B cell (primary cell): ENCODE results near the gene PCIF1. TPM values are rescaled to one million over a fixed set of nuclear protein-coding genes. Genes with fewer than 3 reads are reported as not detected.

Experiments used
- ATAC-seq: fragments of 200-7000 bp; cut with Tn5 transposase; one replicate; pipeline ENCODE4 v1.10.0; 2021; ENCODE audit warnings: low read depth, mild to moderate bottlenecking, moderate number of reproducible peaks, moderate library complexity
- CTCF ChIA-PET: fragments of 350-600 bp; sonication (Branson Sonifier 250); formaldehyde crosslinking; loops from one replicate; lab custom pipeline; 2021; ENCODE audit warnings: antibody characterized with exemption, inconsistent platforms; lab: Charles Lee
- POLR2A ChIA-PET: fragments of 350-600 bp; sonication (Branson Sonifier 250); formaldehyde crosslinking; loops from one replicate; lab custom pipeline; 2021; ENCODE audit warnings: antibody characterized with exemption; lab: Charles Lee
- DNase-seq: peaks from one replicate; pipeline ENCODE4 v3.0.0; 2013
- H2AFZ ChIP-seq: 2 replicates; pipeline ENCODE4 v1.6.1; 2012; ENCODE audit warnings: mild to moderate bottlenecking, low read depth, low read length; ENCODE audit not compliant: insufficient read depth, poor library complexity, severe bottlenecking
- H3K27ac ChIP-seq, 2 donors: 1 replicate in 1 of 2; 2 replicates in 1 of 2; pipeline ENCODE4 v1.5.1; 2012 to 2013; ENCODE audit warnings: low read length in 2 of 2, mild to moderate bottlenecking in 2 of 2, moderate library complexity in 1 of 2
- H3K27me3 ChIP-seq, 4 experiments: fragments of 200-600 bp in 1 of 4; sonication (generic) in 1 of 4; replicated peaks in 1 of 4; 1 replicate in 2 of 4; 2 replicates in 2 of 4; pipeline versions ENCODE4 v1.6.1 to v1.7.0; 2013 to 2016; ENCODE audit warnings: low read length in 3 of 4, mild to moderate bottlenecking in 2 of 4, mixed read lengths in 1 of 4, moderate library complexity in 1 of 4; ENCODE audit not compliant: insufficient read depth in 4 of 4, control insufficient read depth in 3 of 4; ENCODE audit errors: control extremely low read depth in 1 of 4
- H3K36me3 ChIP-seq, 2 experiments: replicated peaks in 1 of 2; 1 replicate in 1 of 2; 2 replicates in 1 of 2; pipeline versions ENCODE4 v1.6.1 to v1.7.1; 2013; ENCODE audit warnings: low read length in 1 of 2; ENCODE audit not compliant: insufficient read depth in 2 of 2, control insufficient read depth in 1 of 2; ENCODE audit errors: control extremely low read depth in 1 of 2, extremely low read depth in 1 of 2
- H3K4me1 ChIP-seq, 2 donors: fragments of 200-600 bp in 1 of 2; sonication (generic) in 1 of 2; 1 replicate in 1 of 2; 2 replicates in 1 of 2; pipeline versions ENCODE4 v1.5.1 to v1.6.1; 2013 to 2017; ENCODE audit warnings: low read length in 2 of 2; ENCODE audit not compliant: control insufficient read depth in 2 of 2, insufficient read depth in 2 of 2
- H3K4me2 ChIP-seq: replicated peaks from 2 replicates; pipeline ENCODE3; 2012; ENCODE audit warnings: mild to moderate bottlenecking, low read depth, low read length; ENCODE audit not compliant: poor library complexity, severe bottlenecking
- H3K4me3 ChIP-seq, 5 experiments: fragments of 200-600 bp in 1 of 5; sonication (generic) in 1 of 5; 1 replicate in 3 of 5; 2 replicates in 2 of 5; pipeline versions ENCODE4 v1.5.1 to v1.7.0; 2011 to 2016; ENCODE audit warnings: low read length in 4 of 5, mild to moderate bottlenecking in 4 of 5, low read depth in 2 of 5, control low read depth in 1 of 5, moderate library complexity in 1 of 5; ENCODE audit not compliant: insufficient read depth in 1 of 5; ENCODE audit errors: control extremely low read depth in 1 of 5, extremely low read depth in 1 of 5
- H3K79me2 ChIP-seq: fragments of 200-600 bp; sonication (generic); one replicate; pipeline ENCODE4 v1.6.0; 2016; ENCODE audit warnings: low read length; ENCODE audit not compliant: control insufficient read depth, insufficient read depth
- H3K9ac ChIP-seq: fragments of 200-600 bp; sonication (generic); 2 replicates; pipeline ENCODE4 v1.6.1; 2017; ENCODE audit warnings: mild to moderate bottlenecking, low read length, moderate library complexity
- H3K9me3 ChIP-seq, 3 donors: one replicate each; pipeline versions ENCODE4 v1.6.1 to v1.7.1; 2013; ENCODE audit warnings: low read length in 2 of 3; ENCODE audit not compliant: control insufficient read depth in 2 of 3, insufficient read depth in 1 of 3; ENCODE audit errors: control extremely low read depth in 1 of 3
- H4K20me1 ChIP-seq: 2 replicates; pipeline ENCODE4 v1.6.0; 2012; ENCODE audit warnings: mild to moderate bottlenecking, low read length; ENCODE audit not compliant: insufficient read depth, control insufficient read depth, poor library complexity, severe bottlenecking
- H3K27ac Mint-ChIP-seq: one replicate; pipeline ENCODE4 v1.8.0; 2021; ENCODE audit warnings: mixed read lengths
- H3K27me3 Mint-ChIP-seq: one replicate; pipeline ENCODE4 v1.8.0; 2021; ENCODE audit warnings: mixed read lengths
- H3K4me1 Mint-ChIP-seq: one replicate; pipeline ENCODE4 v1.8.0; 2021; ENCODE audit warnings: mixed read lengths
- H3K4me3 Mint-ChIP-seq: one replicate; pipeline ENCODE4 v1.8.0; 2021; ENCODE audit warnings: mixed read lengths
- H3K9me3 Mint-ChIP-seq: one replicate; pipeline ENCODE4 v1.8.0; 2022; ENCODE audit warnings: mixed read lengths; ENCODE audit not compliant: insufficient read depth
- EZH2 ChIP-seq: IDR thresholded peaks from 2 replicates; pipeline ENCODE4 v1.6.1; 2012; ENCODE audit warnings: borderline replicate concordance, low read depth, mild to moderate bottlenecking, moderate library complexity, low read length; ENCODE audit not compliant: insufficient read depth, poor library complexity, severe bottlenecking
- WGBS: methylation state at CpG from one replicate; pipeline ENCODE4 v1.1.5; 2013; ENCODE audit warnings: missing lambda C conversion rate; ENCODE audit not compliant: insufficient coverage; 5-methylcytosine and 5-hydroxymethylcytosine counted together
- intact Hi-C: fragments of 100-400 bp; cut with micrococcal nuclease; formaldehyde crosslinking; loops from one replicate; pipeline ENCODE4 v1.10.0; 2022
- polyA plus RNA-seq: library from polyadenylated mRNA; depleted of rRNA; stranded (reverse); fragments of >200 nt; gene quantifications from 2 replicates; pipeline ENCODE4 v1.2.3, GENCODE V29; 2012
- total RNA-seq, 2 donors: library from RNA; stranded (reverse); fragments of 120-200 nt in 1 of 2; gene quantifications; 1 replicate in 1 of 2; 2 replicates in 1 of 2; pipeline versions ENCODE4 v1.2.3 to v1.2.4, GENCODE V29; 2013 to 2022
- TF ChIP-seq, protein P1 (sequence below): fragments of 200-600 bp; IDR thresholded peaks from one replicate; pipeline ENCODE4 v1.8.0; 2022; ENCODE audit warnings: antibody characterized with exemption, mild to moderate bottlenecking

Gene PCIF1
- total and polyA plus RNA-seq, 2 donors (not counting 1 experiment from before 2014, with no cell fraction given) = 74.2 to 79.2 TPM

- no peaks in the 10 kb centered on the region for H3K9me3 ChIP-seq
- H3K4me3 ChIP-seq = peak overlapping the region in 4 of 5 experiments; percentile 89 to 99 (median 93)
- 52% methylated on average over 4 of the region's 6 CpGs for WGBS
- peaks cover 32% of the 10 kb centered on the region for H3K4me1 Mint-ChIP-seq
- H3K79me2 ChIP-seq = peaks cover 39% of the 10 kb centered on the region
- H3K36me3 ChIP-seq = peaks cover 0 to 44% of the 10 kb centered on the region in 2 experiments
- peak overlapping the region; percentile 82 for H3K4me2 ChIP-seq
- ATAC-seq = no peak
- H3K9me3 Mint-ChIP-seq = no peaks in the 10 kb centered on the region
- ChIA-PET POLR2A (interaction anchor here (0.7 to 4.7 kb wide), 9 partner anchors 21 to 1389 kb away, joined by 3 to 62 read pairs (median 5); partner anchors contain the start of genes NEURL2 and PCIF1), CTCF (interaction anchor here (0.8 to 6.4 kb wide), 34 partner anchors 8 to 468 kb away, joined by 3 to 59 read pairs (median 4); partner anchors contain the start of genes CTSA, NEURL2, PCIF1 and ZSWIM1)
- DNase-seq = peak; percentile 60
- peak overlapping the region; percentile 93 for H3K4me3 Mint-ChIP-seq
- H3K9ac ChIP-seq = peak overlapping the region; percentile 100
- TF ChIP-seq EZH2 = no peak
- TF ChIP-seq, protein P1, sequence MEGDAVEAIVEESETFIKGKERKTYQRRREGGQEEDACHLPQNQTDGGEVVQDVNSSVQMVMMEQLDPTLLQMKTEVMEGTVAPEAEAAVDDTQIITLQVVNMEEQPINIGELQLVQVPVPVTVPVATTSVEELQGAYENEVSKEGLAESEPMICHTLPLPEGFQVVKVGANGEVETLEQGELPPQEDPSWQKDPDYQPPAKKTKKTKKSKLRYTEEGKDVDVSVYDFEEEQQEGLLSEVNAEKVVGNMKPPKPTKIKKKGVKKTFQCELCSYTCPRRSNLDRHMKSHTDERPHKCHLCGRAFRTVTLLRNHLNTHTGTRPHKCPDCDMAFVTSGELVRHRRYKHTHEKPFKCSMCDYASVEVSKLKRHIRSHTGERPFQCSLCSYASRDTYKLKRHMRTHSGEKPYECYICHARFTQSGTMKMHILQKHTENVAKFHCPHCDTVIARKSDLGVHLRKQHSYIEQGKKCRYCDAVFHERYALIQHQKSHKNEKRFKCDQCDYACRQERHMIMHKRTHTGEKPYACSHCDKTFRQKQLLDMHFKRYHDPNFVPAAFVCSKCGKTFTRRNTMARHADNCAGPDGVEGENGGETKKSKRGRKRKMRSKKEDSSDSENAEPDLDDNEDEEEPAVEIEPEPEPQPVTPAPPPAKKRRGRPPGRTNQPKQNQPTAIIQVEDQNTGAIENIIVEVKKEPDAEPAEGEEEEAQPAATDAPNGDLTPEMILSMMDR = peak; percentile 74
- no peaks in the 10 kb centered on the region for H3K27me3 ChIP-seq
- no peaks in the 10 kb centered on the region for H3K27me3 Mint-ChIP-seq
- H3K27ac Mint-ChIP-seq = peak overlapping the region; percentile 100
- H3K27ac ChIP-seq = peak overlapping the region in 1 of 2 donors; percentile 100
- H4K20me1 ChIP-seq = peaks cover 27% of the 10 kb centered on the region
- intact Hi-C loops = loop anchor here (2.0 to 5.0 kb wide), 3 partner anchors 43 to 608 kb away; partner anchors contain the start of genes DNTTIP1, SYS1 and WFDC3
- H2AFZ ChIP-seq = no peak overlapping the region
- H3K4me1 ChIP-seq = peaks cover 23 to 27% of the 10 kb centered on the region in 2 donors
Observed at GRCh38 chr20:45969712-45970634, 35.5 kb downstream of the PCIF1 start.
